RPMI7951 (cell line): ENCODE data around the gene MYH6. TPM values are rescaled to one million over a fixed set of nuclear protein-coding genes. Genes with fewer than 3 reads are reported as not detected.
"Not testable (repeated sequence)": the region's sequence is repeated elsewhere in the genome, so short reads cannot be mapped to it uniquely, and the experiment has no call there.

ENCODE experiments used
- DNase-seq: peaks from one replicate; pipeline ENCODE4 v3.0.0-alpha.2; 2012; ENCODE audit warnings: low read depth
- total RNA-seq: library from RNA; depleted of rRNA; stranded (reverse); fragments of >200 nt; shearing (Covaris generic); gene quantifications from 2 replicates; pipeline ENCODE4 v1.2.3, GENCODE V29; 2014

The MYH6 gene
- total RNA-seq, 1 experiment from 2014 or later = not detected

GRCh38 chr14:23392613-23393012, 15.5 kb downstream of the MYH6 start:
- DNase-seq = no peak

GRCh38 chr14:23389871-23390270, 18.2 kb downstream of the MYH6 start:
- DNase-seq = not testable (repeated sequence)

- no peak for DNase-seq
Measured at GRCh38 chr14:23389396-23389795, 18.7 kb downstream of the MYH6 start.

DNA sequence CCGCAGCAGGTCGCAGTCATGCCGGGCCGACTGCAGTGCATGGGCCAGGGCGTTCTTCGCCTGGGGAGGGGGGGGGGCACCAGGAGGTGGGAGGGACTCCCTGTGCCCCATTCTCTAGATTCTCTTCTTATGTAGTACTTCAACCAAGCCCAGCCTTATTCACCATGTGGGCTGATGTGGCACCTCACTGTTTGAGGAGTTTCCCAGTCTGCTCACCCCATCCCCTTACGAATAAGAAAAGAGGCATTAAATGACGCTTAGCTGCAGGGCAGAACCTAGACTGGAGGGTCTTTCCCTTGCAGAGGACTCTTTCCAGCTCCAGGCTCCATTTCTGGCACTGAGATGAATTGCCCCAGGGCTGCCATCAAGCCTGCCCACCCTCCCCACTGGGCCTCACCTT, 19.1 kb downstream of the MYH6 start:
- DNase-seq = no peak

GRCh38 chr14:23387916-23388882, 19.9 kb downstream of the MYH6 start:
- DNase-seq = no peak

DNA sequence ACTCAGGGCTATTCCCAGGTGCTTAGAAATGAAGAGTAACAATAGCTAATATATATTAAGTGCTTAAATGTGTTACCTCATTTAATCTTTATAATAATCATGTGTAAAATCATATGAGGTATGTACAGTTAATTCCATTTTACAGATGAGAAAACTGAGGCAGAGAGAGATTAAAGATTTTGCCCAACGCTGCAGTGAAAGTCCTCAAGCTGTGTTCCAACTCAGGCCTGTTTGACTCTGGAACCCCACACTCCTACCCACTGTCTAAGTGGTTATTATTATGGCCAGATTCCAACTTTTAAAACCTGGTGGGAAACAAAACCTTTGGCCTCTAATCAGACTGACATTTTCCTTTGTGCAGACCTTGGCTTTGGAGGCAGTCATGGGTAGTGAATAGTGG, 21.1 kb downstream of the MYH6 start:
- no peak for DNase-seq

GRCh38 chr14:23386266-23386657, 21.8 kb downstream of the MYH6 start:
- not testable (repeated sequence) for DNase-seq

GRCh38 chr14:23385642-23386265, 22.3 kb downstream of the MYH6 start:
- DNase-seq = no peak

- no peak for DNase-seq
Measured at GRCh38 chr14:23385244-23385641, 22.8 kb downstream of the MYH6 start.

DNA sequence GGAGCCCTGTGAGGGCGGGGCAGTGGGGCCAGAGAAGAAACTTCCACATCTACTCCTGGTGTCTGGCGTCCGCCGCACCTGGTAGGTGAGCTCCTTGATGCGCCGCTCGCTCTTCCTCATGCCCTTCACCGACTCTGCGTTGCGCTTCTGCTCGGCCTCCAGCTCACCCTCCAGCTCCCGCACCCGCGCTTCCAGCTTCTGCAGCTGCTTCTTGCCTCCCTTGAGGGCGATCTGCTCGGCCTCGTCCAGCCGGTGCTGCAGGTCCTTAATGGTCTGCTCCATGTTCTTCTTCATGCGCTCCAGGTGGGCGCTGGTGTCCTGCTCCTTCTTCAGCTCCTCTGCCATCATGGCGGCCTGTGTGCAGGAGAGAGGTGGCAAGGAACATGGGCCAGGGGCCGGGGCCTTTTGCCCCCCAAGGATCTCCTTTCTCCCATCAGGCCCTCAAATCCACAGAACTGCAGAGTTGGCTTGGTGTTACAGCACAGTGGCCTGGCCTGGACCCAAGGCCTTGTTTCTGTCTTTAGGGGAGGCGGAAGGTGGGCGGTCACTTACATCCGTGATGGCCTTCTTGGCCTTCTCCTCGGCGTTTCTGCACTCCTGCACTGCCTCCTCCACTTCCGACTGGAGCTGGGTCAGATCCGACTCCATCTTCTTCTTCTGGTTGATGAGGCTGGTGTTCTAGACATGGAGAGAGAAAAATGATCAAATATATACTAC, 23.6 kb downstream of the MYH6 start:
- no peak for DNase-seq

DNA sequence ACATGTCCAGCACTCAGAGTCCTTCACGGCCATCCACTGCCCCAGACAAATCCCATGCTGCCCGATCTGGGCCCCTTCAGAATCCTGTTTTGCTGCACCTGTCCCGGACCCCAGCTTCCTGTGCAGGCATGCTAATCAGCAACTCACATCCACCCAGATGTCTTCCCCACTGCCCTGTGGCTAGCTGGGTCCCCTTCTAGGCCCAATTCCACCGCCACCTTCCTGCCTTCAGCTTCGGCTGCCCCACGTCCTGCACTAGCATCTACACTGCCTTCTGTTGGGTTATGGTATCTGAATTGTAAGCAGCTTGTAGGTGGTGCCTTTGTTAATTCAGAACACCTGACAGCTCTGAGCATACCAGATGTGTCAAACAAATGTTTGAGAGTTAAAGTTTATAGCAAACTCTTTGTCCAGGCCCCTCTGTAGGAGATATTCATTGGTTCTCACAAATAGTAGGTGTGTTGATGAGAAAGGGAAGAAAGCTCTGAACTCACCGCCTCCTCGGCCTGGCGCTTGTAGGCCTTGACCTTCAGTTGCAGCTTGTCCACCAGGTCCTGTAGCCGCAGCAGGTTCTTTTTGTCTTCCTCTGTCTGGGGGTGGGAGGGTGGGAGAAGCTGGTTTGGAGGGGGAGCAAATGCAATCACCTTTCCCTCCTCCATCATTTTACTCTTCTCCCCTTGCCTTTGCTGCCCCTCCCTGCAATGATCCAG, 25.2 kb downstream of the MYH6 start:
- no peak for DNase-seq

GRCh38 chr14:23382276-23382675, 25.8 kb downstream of the MYH6 start:
- DNase-seq = no peak

GRCh38 chr14:23381871-23382270, 26.2 kb downstream of the MYH6 start:
- DNase-seq = no peak

DNA sequence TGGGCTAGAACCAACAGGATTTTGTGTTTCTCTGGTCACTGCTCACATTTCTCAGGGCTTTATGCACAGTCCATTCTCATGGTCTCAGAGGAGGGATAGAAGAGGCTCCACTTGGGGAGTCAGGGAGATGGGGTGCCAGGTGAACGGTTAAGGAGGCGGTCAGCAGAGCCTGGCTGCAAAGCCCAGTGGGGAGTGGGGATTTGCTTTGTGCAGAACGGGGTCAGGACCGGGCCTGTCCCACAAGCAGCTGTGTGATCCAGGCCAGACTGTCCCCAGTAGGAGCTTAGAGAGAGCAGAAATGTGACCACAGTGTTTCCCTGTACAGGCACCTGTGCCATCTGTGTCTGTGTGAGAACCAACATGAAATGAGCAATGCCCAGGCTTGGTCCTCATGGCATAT, 27.1 kb downstream of the MYH6 start:
- no peak for DNase-seq

DNA sequence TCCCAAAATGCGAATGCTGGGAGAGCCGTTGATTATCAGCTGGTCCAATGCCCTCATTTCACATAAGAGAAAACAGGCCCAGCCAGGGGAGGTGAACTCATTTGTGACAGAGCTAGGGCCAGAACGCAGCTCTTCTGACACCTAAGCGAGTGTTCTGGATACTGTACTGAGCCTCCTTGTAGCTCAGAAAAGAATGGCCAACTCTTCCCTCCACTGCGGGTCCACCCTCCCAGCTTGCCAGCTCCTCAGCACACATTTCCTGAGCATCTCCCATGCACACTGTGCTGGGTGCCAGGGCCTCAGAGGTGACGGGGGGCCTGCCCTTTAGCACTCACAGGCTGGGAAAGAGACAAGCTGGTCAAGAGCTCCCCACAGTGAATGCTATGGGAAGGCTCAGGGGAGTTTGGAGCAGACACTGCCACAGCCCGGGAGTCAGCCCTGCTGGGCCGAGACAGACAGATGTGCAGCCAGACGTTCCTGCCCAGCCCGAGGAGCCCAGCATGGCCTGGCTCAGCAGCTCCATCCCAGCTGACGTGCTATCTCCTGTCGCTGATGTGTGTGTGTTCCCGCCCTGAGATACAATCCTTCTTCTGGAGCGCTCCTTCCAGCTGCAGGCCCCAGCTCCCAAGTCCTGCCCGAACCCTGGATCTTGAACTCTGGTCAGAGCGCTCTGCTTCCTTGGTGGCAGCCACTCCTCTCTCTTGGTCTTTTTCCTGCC, 27.7 kb downstream of the MYH6 start:
- DNase-seq = no peak

DNA sequence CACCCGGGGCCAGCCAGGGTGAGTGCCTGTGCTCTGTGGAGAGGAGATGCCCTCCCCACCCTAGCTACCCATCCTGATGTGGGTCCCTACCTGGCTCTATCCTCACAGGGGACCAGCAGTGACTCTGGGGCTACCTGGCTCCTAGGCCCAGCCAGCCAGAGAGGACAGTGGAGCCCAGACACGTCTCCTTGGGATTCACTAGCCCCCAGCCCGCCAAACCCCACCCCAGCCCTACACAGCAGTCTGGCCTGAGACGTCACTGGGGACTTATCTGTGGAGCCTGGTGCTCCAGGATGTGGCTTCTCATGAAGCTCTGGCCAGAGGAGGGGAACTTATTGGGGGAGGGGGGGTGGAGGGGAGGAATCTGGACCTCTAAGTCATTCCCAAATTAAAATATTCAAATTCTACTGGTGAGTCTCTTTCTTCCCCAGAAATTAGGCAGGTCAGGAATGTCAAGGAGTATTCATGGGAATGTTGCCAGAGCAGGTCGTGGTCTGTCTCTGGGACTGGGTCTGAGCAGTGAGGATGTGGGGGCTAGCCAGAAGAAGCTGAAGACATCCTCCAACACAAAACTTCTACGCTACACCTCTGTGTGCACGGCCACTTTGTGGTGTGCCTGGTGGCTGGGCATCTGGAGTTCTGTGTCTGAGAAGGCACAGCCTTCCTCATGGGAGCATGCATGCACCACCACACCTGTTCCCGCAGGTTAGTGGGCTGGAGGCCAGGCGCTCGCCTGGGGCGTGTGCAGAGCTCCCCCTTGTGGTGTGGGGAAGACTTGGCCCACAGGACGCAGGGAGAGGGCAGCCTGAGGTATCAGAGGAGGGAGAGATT, 28.5 kb downstream of the MYH6 start:
- DNase-seq = no peak

- DNase-seq = no peak
Measured at GRCh38 chr14:23378612-23379220, 29.4 kb downstream of the MYH6 start.

- no peak for DNase-seq
Measured at GRCh38 chr14:23377573-23378563, 30.2 kb downstream of the MYH6 start.

- DNase-seq = no peak
Measured at GRCh38 chr14:23377198-23377550, 30.9 kb downstream of the MYH6 start.
